ENCODE measurements around the gene MYL12A. TPM values are rescaled to one million over a fixed set of nuclear protein-coding genes. Genes with fewer than 3 reads are reported as not detected.

Gene MYL12A
- total and polyA plus RNA-seq, 2 of the 13 experiments (the other 11 are each of a cell fraction or from before 2014, with no cell fraction given): 261 to 277 TPM

- H4K20me1 ChIP-seq (ENCODE audit: insufficient read depth, low read length): no peaks in the 10 kb centered on the region
- BruUV-seq (replicated peaks): no TSS peak
- H3K27me3 ChIP-seq (ENCODE audit: control insufficient read depth in 1 of 2, insufficient read depth in 2 of 2, low read length in 2 of 2): no peaks in the 10 kb centered on the region
- no peak for ATAC-seq
- no peak overlapping the region for H3K9ac ChIP-seq (ENCODE audit: insufficient read depth, low read depth, low read length)
- H3K79me2 ChIP-seq (ENCODE audit: insufficient read depth, low read length): no peaks in the 10 kb centered on the region
- H3K36me3 ChIP-seq (replicated peaks in 1 of 2; ENCODE audit: control insufficient read depth in 1 of 2, insufficient read depth in 2 of 2, low read length in 2 of 2): no peaks in the 10 kb centered on the region
- WGBS (ENCODE audit: low lambda C conversion rate): 45% methylated on average over 2 of the region's 2 CpGs
- in situ Hi-C loops (cut with HindIII; ENCODE audit: extremely low pct_ligation_motif_present, low pct_unique_long_range_greater_than_20kb) (no loop called here), intact Hi-C loops (cut with micrococcal nuclease; ENCODE audit: unreplicated experiment) (no loop called here)
- H2AFZ ChIP-seq (ENCODE audit: low read length): no peak overlapping the region
- POLR2A ChIA-PET: no interaction called here
- H3K27ac ChIP-seq (ENCODE audit: extremely low read length, insufficient read depth, low read length): no peak overlapping the region
- no peaks in the 10 kb centered on the region for H3K9me3 ChIP-seq (ENCODE audit: low read length)
- H3K4me3 ChIP-seq (replicated peaks in 1 of 3; ENCODE audit: insufficient read depth in 1 of 3, low read depth in 2 of 3, low read length in 3 of 3): no peak overlapping the region
- TF ChIP-seq MXD1 (CRISPR knock-in tag; IDR thresholded peaks at IDR 0.05) (no peak), TEAD3 (CRISPR knock-in tag; optimal IDR thresholded peaks at IDR 0.05; ENCODE audit: borderline replicate concordance) (no peak)
- no peak for FAIRE-seq
- CTCF ChIA-PET (ENCODE audit: low intra/inter-chr PET ratio, low total read pairs): no interaction called here
- DNase-seq (ENCODE audit: low spot score): no peak
- H3K4me1 ChIP-seq (ENCODE audit: insufficient read depth, low read length): peaks cover 11% of the 10 kb centered on the region; the same call in 1 of the 2 replicates
- H3K4me2 ChIP-seq (ENCODE audit: low read depth, low read length): no peak overlapping the region
These were observed 45.8 kb downstream of the MYL12A start for GRCh38 chr18:3293196-3293951.

- DNase-seq (ENCODE audit: low spot score) (no peak), FAIRE-seq (no peak), ATAC-seq (no peak)
- Histone ChIP-seq H3K79me2 (ENCODE audit: insufficient read depth, low read length) (no peaks in the 10 kb centered on the region), H3K4me3 (replicated peaks in 1 of 3; ENCODE audit: insufficient read depth in 1 of 3, low read depth in 2 of 3, low read length in 3 of 3) (no peak overlapping the region), H3K9ac (ENCODE audit: insufficient read depth, low read depth, low read length) (no peak overlapping the region), H3K27ac (ENCODE audit: extremely low read length, insufficient read depth, low read length) (no peak overlapping the region), H2AFZ (ENCODE audit: low read length) (no peak overlapping the region), H3K9me3 (ENCODE audit: low read length) (no peaks in the 10 kb centered on the region), H3K36me3 (replicated peaks in 1 of 2; ENCODE audit: control insufficient read depth in 1 of 2, insufficient read depth in 2 of 2, low read length in 2 of 2) (no peaks in the 10 kb centered on the region), H3K4me2 (ENCODE audit: low read depth, low read length) (no peak overlapping the region), H3K4me1 (ENCODE audit: insufficient read depth, low read length) (peaks cover 11% of the 10 kb centered on the region; the same call in 1 of the 2 replicates), H3K27me3 (ENCODE audit: control insufficient read depth in 1 of 2, insufficient read depth in 2 of 2, low read length in 2 of 2) (no peaks in the 10 kb centered on the region), H4K20me1 (ENCODE audit: insufficient read depth, low read length) (no peaks in the 10 kb centered on the region)
- BruUV-seq (replicated peaks): no TSS peak
- intact Hi-C loops (cut with micrococcal nuclease; ENCODE audit: unreplicated experiment): loop anchor here (5.0 kb wide), 2 partner anchors 373 to 393 kb away; no protein-coding TSS in a partner anchor
- WGBS (ENCODE audit: low lambda C conversion rate): 72% methylated on average over 3 of the region's 3 CpGs
- in situ Hi-C loops (cut with HindIII; ENCODE audit: extremely low pct_ligation_motif_present, low pct_unique_long_range_greater_than_20kb): no loop called here
- POLR2A ChIA-PET: no interaction called here
- CTCF ChIA-PET (ENCODE audit: low intra/inter-chr PET ratio, low total read pairs): no interaction called here
- TF ChIP-seq, protein P1, sequence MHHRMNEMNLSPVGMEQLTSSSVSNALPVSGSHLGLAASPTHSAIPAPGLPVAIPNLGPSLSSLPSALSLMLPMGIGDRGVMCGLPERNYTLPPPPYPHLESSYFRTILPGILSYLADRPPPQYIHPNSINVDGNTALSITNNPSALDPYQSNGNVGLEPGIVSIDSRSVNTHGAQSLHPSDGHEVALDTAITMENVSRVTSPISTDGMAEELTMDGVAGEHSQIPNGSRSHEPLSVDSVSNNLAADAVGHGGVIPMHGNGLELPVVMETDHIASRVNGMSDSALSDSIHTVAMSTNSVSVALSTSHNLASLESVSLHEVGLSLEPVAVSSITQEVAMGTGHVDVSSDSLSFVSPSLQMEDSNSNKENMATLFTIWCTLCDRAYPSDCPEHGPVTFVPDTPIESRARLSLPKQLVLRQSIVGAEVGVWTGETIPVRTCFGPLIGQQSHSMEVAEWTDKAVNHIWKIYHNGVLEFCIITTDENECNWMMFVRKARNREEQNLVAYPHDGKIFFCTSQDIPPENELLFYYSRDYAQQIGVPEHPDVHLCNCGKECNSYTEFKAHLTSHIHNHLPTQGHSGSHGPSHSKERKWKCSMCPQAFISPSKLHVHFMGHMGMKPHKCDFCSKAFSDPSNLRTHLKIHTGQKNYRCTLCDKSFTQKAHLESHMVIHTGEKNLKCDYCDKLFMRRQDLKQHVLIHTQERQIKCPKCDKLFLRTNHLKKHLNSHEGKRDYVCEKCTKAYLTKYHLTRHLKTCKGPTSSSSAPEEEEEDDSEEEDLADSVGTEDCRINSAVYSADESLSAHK (CRISPR knock-in tag; IDR thresholded peaks at IDR 0.05; ENCODE audit: borderline replicate concordance): no peak
- TF ChIP-seq ZNF343 (CRISPR knock-in tag; IDR thresholded peaks at IDR 0.05) (0 out of 2 replicates have a peak, but pooled peaks have one; percentile 49), PAX8 (CRISPR knock-in tag; IDR thresholded peaks at IDR 0.05; ENCODE audit: borderline replicate concordance) (no peak)
These were observed 47.0 kb downstream of the MYL12A start for GRCh38 chr18:3294435-3295080.
